HG02759 (cell line): ENCODE measurements around the gene HHATL.
"Not testable (repeated sequence)": the region's sequence is repeated elsewhere in the genome, so short reads cannot be mapped to it uniquely, and the experiment has no call there.

Experiments
- ATAC-seq: cut with Tn5 transposase; IDR thresholded peaks from one replicate; pipeline ENCODE4 v1.9.1; 2021; ENCODE audit warnings: mild to moderate bottlenecking, moderate library complexity; ENCODE audit not compliant: unreplicated experiment

Gene HHATL

DNA sequence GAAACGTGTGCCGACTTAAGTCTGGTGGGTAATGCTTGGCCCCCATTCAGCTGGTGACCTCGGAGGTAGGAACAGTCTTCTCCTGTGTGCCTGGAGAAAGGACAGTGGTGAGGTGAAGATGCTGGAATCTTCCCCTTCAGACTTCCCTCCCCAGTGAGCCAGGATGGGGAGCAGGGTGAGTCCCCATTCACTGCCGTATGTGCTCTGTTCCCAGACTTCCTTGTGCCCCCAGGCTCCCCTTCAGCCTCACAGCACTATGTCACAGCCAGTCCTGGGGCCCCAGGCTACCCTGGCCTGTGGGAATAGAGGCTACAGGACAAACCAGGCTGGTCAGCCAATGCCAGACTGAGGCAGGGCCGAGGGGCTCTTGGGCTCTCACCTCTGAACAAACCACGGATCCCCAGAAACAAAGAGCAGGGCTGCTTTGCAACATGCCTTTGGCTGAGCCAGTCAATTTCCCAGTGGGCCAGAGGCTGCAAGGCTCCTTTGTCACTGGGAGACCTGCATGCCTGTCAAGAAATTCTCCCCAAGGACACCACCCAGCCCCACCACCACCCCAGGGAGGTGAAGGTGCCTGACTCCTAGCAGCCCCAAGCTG, 31.8 kb upstream of the HHATL start:
- ATAC-seq, result no peak

DNA sequence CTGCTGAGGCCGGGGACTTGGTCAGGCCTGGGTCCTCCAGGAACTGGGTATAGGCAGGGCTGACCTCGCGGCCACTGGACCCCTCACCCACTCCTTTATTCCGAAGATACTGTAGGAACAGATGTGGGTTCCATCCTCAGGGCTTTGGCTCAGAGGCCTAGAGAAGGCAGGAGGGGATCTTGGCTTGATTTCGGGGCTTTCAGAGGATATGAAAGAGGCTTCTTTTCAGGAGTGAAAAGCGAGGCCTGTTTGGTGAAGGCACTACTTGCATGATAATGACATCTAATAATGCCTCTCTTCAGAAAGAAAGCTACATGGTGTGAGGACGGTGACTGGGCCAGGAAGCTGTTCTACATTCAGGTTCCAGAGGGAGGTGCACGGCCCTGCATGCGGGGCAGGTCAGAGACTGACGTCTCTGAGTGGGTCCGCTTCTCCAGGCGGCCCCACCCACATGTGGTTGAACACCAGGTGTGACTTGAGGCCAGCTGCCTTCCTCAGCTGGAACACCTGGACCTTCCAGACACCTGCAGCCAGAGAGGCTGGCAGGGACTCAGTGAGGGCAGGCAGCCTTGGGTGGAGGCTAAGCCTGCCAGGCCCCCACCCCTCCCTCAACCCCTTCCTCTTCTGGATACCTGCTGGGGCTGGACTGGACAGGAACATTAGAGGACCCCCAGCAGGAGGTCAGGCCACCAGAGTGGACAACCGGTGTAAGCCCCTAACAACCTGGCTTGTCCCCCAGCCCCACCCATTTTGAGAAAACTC, 31.1 kb upstream of the HHATL start:
- ATAC-seq, result no peak

DNA sequence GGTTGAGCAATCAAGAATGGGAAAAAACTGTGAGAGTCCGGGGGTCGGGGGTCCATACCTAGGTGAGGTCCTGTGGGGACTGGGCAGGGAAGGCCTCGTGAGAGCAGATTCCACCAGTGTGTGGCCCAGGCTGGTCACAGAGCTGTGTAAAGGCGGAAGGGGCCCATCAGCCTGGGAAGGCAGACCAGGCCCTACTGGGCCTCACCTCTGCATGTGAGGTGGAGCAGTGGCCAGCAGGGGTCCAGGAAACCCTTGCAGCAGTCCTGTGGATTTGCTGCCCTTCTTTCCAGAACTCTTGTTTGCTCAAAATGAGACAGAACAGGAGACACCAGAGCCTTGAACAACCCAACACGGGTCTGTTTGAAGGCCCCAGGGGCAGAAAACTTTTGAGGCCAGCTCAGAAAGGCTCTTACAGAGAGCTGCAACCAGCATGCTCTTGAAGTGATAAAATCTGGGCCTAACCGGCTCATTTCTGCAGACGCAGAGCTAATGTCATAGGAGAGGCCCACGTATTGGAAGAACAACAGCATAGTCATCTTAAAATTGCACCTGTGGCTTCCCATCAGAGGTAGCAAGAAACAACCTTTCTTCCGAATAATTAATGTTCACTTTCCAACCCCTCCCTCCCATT, 30.3 kb upstream of the HHATL start:
- ATAC-seq, result no peak

DNA sequence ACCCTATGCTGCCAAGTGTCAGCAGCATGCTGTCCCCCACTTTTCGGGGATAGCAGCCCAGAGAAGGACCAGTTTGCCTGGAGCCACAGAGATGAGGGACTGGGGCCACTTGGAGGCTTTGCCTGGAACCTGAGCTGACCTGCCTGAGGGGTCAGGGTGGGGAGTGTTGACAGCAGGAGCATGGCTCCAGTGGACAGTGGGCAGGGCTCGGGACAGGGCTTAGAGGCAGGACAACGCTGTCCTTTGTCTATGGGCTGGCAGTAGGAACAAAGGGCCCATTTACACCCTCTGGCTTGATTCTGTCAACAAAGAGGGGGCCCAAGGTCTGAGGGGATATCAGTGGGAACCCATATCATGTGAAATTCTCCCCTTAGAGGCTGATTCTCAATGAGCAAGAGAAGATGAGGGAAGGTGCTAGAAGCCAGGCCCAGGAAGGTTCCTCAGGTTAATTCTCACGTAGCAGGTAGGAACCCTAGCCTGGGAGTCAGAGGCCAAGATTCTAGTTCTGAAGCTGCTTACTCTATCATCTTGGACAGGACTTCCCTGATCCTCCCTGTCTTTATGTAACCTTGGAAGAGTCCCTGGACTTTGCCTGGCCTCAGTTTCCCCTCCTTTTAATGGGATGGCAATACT, 29.7 kb upstream of the HHATL start:
- no peak for ATAC-seq

DNA sequence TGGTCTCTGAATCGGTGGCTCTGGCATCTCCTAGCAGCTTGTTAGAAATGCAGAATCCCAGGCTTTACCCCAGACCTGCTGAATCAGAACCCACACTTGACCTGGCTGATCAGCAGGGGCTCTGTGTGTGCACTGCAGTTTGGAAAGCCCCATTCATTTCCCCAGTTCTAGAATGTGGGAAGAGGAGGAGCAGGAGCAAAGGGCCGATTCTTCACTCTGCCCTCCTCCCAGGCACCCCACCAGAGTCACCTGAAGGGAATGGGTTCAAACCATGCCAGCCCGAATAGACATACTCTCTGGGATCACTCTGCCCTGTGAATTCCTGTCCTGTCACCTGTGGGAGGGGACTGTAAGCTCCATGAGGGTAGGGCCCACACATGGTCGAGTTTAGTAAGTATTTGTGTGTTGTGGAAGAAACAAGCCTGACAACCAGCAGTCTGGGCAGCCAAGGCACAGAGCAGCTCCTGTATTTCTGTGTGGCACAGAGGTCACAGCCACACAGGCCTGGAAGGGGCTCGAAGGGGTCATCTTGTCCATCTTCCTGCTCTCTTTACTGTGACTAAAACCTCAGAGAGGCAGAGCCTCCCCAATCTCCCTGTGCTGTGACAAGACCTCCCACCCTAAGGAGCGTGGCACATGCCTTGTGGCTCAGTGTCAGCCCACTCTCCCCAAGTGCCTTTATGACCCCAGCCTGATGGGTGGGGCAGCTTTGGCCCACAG, 29.0 kb upstream of the HHATL start:
- ATAC-seq, result no peak

DNA sequence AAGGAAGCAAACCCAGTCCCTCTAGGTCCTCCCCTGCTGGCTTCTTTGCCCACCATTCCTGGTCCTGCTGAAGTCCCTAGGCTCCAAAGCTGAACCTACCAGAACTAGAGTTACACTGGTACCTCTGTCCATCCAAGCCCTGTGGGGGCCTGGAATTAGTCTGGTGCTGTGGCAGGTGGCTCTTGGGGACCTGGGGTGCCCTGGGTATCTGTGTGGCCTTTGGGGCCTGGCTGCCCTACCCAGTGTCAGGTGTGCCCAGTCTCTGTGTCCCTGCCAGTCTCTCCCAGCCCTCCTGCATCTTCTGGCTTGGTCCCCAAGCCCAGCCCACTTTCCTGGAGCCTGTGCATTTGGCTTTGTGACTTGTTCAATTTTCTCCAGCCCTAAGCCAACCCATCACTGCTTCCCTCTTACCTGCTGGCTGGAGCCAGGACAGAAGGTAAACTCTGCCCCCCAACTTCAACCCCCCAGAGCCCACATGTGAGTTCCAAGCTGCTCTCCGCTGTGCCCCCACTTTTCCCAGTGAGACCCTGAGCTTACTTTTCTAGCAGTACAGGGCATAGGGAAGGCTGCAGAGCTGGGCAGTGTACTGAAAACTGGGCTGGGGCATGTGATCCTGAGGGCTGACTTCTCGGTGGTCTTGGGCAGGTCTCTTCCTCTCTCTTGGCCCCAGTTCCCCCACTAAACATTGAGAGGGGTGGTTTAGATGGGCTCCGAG, 28.3 kb upstream of the HHATL start:
- ATAC-seq, result no peak

DNA sequence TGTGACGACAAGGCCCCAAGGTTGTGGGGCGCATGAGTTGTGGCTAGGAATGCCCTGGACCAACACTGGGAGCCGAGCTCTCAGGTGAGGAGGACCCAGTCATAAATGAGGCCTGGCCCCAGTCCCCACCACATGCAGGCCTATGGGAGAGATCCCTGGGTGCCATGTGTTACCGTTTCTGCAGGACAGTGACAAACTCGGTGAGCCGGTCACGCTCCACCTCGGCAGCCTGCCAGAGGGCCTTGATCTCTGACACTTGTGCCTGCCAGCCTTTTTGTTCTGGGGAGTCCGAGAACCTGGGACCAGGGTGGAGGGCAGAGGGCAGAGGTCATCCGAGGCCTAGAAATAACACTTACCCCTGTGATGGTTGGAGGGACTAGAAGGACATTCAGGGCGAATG, 27.7 kb upstream of the HHATL start:
- no peak for ATAC-seq

DNA sequence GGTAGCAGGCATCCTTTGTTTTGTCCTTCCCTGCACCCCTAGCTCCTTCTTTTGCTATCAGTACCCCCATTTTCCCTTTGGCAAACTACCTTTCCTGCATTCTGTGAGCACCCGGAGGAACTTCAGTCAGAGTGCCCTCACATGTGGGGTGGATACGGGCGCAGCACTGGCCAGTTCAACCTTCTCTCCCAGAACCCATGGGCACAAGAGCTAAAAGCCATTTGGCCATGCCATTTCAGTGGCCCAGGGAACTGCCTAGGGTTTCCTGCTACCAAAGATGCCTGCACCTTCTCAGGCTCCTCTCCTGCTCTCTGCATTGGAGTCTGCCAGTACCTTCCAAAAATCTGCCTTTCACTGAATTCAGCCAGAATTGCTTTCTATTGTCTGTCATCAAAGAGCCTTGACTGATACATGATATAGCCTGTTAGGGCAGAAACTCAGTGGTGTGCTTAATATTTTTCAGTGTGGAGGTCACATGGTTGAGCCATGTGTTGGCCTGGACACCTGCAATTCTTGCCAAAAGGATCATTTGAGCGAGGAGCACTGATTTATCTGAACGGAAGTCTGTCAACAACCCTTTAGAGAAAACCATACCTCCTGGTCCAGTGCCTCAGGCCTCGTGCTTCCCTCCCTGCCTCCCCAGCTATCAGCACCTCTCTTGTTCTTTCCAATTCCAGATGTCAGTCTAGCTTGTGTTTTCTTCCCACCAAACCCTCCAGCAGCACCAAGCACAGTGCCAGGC, 27.0 kb upstream of the HHATL start:
- no peak for ATAC-seq

DNA sequence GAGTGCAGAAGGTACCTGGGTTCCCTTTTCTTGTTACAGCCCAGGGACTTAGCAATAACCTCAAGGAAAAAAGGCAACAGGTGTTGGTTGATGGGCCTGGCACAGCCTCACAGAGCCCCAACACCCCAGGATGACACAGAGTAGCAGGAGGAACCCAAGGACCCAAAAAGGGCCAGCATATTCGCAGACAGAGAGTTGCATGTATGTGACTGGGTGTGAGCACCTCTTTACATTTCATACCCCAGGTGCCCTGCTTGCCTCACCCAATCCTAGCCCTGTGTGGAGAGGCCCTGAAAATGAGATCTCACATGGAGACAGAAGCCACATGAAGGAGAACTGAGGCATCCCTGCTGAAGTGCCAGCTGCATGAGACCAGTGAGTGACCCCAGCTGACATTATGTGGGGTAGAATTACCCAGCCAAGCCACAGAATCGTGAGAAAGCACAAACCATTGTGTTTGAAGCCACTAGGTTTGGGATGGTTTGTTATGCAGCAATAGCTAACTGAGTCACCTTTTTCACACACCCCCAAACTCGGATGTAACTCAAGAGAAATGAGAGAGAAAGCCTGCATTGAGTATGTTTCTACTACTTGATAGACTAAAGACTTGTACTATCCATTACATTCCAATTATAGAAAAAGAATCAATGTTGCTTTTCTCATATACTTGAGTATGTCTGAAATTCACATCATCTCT, 26.2 kb upstream of the HHATL start:
- ATAC-seq, result no peak

DNA sequence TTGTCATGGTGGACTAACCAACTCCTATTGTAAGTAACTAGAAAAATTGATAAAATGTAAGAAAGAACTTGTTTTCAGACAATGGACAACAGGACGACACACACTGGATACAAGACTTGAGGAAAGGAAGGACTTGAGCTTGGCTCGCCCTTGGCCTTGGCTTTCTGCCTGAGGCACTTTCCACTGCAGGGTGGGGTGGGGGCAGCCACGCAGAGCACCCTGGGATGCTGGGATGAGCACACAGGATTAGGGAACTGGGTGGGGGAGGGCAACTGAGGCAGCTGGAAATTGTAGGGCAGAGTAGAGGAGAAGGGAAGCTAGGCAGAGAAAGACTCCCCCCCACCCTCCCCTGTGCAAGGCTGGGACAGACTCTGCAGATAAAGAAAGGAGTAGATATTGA, 25.5 kb upstream of the HHATL start:
- ATAC-seq, result no peak

DNA sequence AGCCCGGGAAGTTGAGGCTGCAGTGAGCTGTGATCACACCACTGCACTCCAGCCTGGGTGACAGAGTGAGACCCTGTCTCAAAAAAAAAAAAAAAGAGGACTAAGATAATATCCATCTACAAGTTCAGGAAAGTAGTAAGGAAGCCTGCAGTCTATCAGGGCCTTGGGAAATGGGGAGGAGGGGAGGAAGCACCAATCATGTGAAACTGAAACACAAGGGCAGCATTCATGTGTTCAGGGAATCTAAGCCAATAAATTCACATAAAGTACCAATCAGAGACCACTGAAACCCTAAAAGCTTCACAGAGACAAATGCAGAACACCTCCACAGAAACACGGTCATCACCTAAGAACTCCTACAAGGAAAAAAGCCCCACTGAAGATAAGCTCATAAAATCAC, 22.9 kb upstream of the HHATL start:
- ATAC-seq, result no peak

DNA sequence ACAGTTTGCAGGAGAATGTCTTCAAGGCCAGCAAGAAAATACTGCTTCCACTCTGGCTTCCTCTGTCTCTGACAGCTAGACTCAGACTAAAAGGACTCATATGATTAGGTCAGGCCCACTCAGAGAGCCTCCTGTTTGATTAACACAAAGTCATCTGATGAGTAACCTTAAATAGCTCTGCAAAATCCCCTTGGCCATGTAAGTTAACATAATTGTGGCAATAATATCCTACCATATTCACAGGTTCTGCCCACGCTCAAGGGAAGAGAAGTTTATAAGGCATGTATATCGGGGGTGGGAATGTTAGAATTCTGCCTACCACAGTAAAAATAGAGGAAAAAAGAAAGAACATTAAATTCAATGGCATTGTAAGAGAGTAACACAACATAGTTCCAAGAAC, 20.6 kb upstream of the HHATL start:
- no peak for ATAC-seq

DNA sequence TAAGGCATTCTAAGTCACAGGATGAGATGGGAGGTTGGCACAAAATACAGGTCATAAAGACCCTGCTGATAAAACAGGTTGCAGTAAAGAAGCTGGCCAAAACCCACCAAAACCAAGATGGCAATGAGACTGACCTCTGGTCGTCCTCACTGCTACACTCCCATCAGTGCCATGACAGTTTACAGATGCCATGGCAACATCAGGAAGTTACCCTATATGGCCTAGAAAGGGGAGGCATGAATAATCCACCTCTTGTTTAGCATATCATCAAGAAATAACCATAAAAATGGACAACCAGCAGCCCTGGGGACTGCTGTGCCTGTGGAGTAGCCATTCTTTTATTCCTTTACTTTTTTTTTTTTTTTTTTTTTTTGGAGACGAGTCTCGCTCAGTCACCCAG, 19.8 kb upstream of the HHATL start:
- not testable (repeated sequence) for ATAC-seq

DNA sequence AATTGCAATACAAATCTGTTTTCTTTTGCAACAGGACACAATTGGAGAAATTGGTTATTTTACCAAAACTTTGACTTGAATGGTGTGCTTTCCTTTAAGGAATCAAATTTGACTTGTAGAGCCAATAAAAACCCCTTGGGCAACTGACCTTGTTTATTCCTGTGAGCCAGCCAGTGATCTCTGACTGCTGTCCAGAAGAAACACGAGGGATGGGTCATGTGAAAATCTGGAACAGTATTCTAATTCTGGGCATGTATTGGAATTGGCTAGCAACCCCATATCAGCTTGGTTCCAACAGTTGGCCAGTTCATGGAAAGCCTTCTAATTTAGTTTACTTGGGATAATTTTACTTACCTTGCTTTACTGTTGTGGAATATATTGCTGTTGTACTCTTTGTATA, 19.1 kb upstream of the HHATL start:
- ATAC-seq, result no peak

DNA sequence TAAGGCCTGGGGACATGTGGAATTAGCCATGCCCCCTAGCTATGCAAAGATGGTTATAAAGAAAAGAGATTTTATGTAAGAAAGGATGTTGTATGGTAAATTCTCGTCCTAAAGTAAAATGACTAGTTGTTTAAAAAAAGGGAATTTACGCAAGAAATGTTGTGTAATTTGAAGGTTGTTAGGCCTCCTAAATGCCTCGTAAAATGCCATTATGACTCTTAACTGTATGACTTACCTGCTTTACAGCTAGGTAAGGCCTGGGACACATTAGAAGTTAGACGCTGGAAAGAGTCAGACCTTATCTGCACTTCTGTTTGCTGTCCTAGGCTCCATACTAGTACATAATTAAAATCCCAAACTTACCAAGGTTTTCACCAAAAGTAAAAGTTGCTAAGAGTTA, 17.5 kb upstream of the HHATL start:
- ATAC-seq, result no peak

DNA sequence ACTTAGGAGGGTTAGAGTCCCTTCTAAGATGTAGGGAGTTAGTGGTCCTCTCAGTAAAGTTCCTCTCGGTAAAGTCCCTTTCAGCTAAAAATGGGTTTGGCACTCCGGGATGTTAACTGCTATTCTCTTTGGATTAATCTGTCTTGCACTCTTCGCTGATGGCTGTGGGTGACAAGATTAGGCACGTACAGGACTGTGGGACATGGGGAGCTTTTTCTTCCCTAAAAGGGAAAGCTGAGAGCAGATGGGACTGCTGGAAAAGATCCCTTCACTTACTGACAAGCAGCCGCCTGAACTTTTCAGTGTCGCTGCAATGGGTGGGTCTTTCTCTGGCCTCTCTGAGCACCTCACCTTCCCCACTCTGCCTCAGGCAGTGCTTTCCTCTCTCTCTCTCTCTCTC, 16.4 kb upstream of the HHATL start:
- ATAC-seq, result no peak

DNA sequence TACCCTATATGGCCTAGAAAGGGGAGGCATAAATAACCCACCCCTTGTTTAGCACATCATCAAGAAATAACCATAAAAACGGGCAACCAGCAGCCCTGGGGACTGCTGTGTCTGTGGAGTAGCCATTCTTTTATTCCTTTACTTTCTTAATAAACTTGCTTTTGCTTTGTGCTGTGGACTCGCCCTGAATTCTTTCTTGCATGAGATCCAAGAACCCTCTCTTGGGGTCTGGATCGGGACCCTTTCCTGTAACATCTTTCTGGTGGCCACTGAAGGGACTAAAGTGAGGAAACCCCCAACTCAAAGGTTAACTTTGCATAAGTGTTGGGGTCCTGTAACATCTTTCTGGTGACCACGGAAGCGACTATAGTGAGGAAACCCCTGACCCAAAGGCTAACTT, 15.7 kb upstream of the HHATL start:
- ATAC-seq, result no peak

DNA sequence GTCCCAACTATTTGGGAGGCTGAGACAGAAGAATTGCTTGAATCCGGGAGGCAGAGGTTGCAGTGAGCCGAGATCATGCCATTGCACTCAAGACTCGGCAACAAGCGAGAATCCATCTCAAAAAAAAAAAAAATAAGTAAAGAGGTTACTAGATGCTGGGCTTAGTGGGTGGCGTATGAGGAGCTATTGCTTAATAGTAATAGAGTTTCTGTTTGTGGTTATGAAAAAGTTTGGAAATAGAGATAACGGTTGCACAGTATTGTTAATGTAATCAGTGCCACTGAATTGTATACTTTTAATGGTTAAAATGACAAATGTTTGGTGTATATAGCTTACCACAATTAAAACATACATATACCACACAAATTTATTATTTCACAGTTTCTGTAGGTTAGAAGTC, 14.7 kb upstream of the HHATL start:
- ATAC-seq, result no peak

DNA sequence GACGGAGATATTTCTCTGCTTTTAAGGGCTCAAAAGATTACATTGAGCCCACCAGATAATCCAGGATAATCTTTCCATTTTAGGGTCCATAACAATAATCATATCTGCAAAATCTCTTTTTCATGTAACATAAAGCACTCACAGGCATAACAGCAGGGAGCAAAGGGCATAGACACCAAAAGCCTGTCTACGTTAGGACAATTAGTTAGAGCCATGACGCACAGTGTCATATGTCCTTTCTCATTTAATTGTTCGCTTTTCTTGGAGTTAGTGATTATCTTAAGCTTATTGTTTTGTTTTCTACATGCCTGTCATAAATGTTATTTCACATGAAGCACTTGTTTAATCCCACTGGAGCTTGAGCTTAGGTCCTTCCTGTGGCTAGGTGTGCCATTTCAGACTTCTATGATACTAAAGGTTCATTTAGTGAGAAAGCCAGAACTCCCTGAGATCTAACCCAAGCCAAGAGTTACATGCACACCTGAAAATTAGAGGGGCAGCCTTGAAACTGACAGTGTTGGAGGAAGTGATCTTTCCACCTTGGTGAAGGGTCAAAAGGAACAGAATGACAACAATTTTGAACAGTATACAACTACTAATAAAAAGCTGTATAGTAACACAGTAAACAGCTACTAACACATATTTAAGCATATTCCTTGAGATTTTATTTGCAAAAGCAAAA, 11.7 kb upstream of the HHATL start:
- no peak for ATAC-seq
